Activated B cell treated with CpG ODN at 0.5 μM for 24 hours (primary cell): ENCODE measurements around the gene TCERG1L. TPM values are rescaled to one million over a fixed set of nuclear protein-coding genes. Genes with fewer than 3 reads are reported as not detected.

Experiments
- ATAC-seq: fragments of 200-7000 bp; cut with Tn5 transposase; one replicate; pipeline ENCODE4 v1.10.0; 2021; ENCODE audit warnings: low read depth, mild to moderate bottlenecking, moderate library complexity
- CTCF ChIA-PET: fragments of 350-600 bp; sonication (Branson Sonifier 250); formaldehyde crosslinking; loops from one replicate; lab custom pipeline; 2021; ENCODE audit warnings: antibody characterized with exemption; lab: Charles Lee
- POLR2A ChIA-PET: fragments of 350-600 bp; sonication (Branson Sonifier 250); formaldehyde crosslinking; loops from one replicate; lab custom pipeline; 2021; ENCODE audit warnings: antibody characterized with exemption; lab: Charles Lee
- DNase-seq: peaks from one replicate; pipeline ENCODE4 v3.0.0; 2022
- H3K27ac Mint-ChIP-seq: one replicate; pipeline ENCODE4 v1.8.0; 2020; ENCODE audit warnings: mixed read lengths
- H3K27me3 Mint-ChIP-seq: one replicate; pipeline ENCODE4 v1.8.0; 2021; ENCODE audit warnings: mixed read lengths
- H3K36me3 Mint-ChIP-seq: one replicate; pipeline ENCODE4 v1.8.0; 2021; ENCODE audit warnings: low read depth, mixed read lengths
- H3K4me1 Mint-ChIP-seq: one replicate; pipeline ENCODE4 v1.8.0; 2021; ENCODE audit warnings: mixed read lengths
- H3K4me3 Mint-ChIP-seq: one replicate; pipeline ENCODE4 v1.8.0; 2020; ENCODE audit warnings: mild to moderate bottlenecking, mixed read lengths
- H3K9me3 Mint-ChIP-seq: one replicate; pipeline ENCODE4 v1.8.0; 2020; ENCODE audit warnings: mixed read lengths
- intact Hi-C: fragments of 100-400 bp; cut with micrococcal nuclease; formaldehyde crosslinking; loops from one replicate; pipeline ENCODE4 v1.15.1; 2024
- total RNA-seq: library from RNA; stranded (reverse); gene quantifications from 2 replicates; pipeline ENCODE4 v1.2.3, GENCODE V29; 2022
- TF ChIP-seq, protein P1 (sequence below): fragments of 200-600 bp; IDR thresholded peaks from one replicate; pipeline ENCODE4 v1.8.0; 2022; ENCODE audit warnings: antibody characterized with exemption, mild to moderate bottlenecking

Gene TCERG1L
- total RNA-seq, 1 donor from 2014 or later, result not detected

DNA sequence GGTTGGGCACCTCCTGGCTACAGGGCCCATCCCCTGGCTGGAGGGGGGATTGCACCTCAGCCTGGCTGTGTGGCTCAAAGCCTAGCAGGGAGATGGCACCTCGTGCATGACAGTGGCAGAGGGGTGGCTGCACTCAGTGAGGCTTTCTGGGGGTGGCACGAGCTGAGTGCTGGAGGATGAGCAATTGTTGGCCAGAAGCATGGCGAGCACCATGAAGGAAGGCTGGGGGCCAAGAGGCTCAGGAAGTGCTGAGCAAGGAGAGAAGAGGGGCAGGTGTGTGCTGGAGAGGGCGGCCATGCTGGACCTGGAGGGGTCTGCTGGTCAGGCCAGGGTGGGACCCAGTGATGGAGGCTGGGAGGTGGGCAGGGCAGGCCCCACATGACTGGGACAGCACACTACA is 65.4 kb downstream of the TCERG1L start:
- Mint-ChIP-seq H3K9me3 (no peaks in the 10 kb centered on the region), H3K27me3 (no peaks in the 10 kb centered on the region), H3K4me1 (no peaks in the 10 kb centered on the region), H3K27ac (no peak overlapping the region), H3K36me3 (no peaks in the 10 kb centered on the region), H3K4me3 (no peak overlapping the region)
- CTCF ChIA-PET, result no interaction called here
- no peak for DNase-seq
- intact Hi-C loops, result no loop called here
- TF ChIP-seq, protein P1, sequence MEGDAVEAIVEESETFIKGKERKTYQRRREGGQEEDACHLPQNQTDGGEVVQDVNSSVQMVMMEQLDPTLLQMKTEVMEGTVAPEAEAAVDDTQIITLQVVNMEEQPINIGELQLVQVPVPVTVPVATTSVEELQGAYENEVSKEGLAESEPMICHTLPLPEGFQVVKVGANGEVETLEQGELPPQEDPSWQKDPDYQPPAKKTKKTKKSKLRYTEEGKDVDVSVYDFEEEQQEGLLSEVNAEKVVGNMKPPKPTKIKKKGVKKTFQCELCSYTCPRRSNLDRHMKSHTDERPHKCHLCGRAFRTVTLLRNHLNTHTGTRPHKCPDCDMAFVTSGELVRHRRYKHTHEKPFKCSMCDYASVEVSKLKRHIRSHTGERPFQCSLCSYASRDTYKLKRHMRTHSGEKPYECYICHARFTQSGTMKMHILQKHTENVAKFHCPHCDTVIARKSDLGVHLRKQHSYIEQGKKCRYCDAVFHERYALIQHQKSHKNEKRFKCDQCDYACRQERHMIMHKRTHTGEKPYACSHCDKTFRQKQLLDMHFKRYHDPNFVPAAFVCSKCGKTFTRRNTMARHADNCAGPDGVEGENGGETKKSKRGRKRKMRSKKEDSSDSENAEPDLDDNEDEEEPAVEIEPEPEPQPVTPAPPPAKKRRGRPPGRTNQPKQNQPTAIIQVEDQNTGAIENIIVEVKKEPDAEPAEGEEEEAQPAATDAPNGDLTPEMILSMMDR, result no peak
- POLR2A ChIA-PET, result no interaction called here
- ATAC-seq, result no peak

DNA sequence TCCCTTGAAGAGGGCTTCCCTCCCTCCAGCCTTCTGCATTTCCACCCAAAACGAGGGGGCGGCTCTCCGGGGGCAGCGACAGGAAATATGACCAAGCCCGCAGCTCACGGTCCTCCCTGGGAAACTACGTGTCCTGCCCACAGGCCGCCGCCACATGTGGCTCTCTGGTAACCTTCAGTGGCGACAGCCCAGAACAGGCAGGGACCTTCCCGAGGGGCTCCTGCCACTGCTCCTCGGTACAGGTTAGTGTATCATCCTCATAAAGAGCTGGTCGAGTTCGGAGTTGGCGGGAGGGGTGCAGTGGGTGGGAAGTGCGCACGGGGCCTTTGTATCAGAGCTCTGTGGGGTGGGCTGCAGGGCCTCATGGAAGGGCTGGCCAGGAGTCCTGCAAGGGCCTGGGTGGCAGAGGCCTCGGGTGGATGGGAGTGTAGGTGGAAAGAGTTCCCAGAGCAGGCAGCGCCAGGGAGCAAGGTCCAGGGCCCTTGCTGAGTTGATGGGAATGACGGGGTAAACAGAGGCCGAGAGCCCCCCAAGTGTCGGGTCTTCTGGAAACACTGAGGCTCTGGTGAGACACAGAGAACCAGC is 66.0 kb downstream of the TCERG1L start:
- no peaks in the 10 kb centered on the region for H3K9me3 Mint-ChIP-seq
- TF ChIP-seq, protein P1, result no peak
- DNase-seq, result no peak
- H3K4me1 Mint-ChIP-seq, result no peaks in the 10 kb centered on the region
- intact Hi-C loops, result no loop called here
- H3K4me3 Mint-ChIP-seq, result no peak overlapping the region
- ChIA-PET POLR2A (no interaction called here), CTCF (no interaction called here)
- H3K27ac Mint-ChIP-seq, result no peak overlapping the region
- no peak for ATAC-seq
- H3K36me3 Mint-ChIP-seq, result no peaks in the 10 kb centered on the region
- no peaks in the 10 kb centered on the region for H3K27me3 Mint-ChIP-seq

GRCh38 chr10:131244836-131245235 is 66.7 kb downstream of the TCERG1L start:
- Mint-ChIP-seq H3K4me3 (no peak overlapping the region), H3K4me1 (no peaks in the 10 kb centered on the region), H3K27me3 (no peaks in the 10 kb centered on the region), H3K36me3 (no peaks in the 10 kb centered on the region), H3K9me3 (no peaks in the 10 kb centered on the region), H3K27ac (no peak overlapping the region)
- intact Hi-C loops, result no loop called here
- no peak for ATAC-seq
- DNase-seq, result no peak
- CTCF ChIA-PET, result no interaction called here
- TF ChIP-seq, protein P1, result no peak
- POLR2A ChIA-PET, result no interaction called here

DNA sequence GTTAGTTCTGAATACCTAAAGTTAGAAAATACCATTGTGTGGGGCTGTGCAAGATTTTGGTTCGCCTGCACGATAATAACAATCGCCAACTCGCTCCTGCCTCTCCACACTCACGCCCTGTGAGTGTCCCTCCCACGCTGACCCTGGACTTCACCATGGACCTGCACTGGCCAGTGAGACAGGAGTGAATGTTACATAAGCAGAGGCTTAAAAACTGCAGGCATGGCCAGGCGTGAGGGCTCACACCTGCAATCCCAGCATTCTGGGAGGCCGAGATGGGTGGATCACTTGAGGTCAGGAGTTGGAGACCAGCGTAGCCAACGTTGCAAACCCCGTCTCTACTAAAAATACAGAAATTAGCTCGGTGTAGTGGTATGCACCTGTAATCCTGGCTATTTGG is 68.4 kb downstream of the TCERG1L start:
- ATAC-seq (no peak), DNase-seq (no peak)
- CTCF ChIA-PET, result no interaction called here
- H3K9me3 Mint-ChIP-seq, result no peaks in the 10 kb centered on the region
- no peak overlapping the region for H3K4me3 Mint-ChIP-seq
- H3K4me1 Mint-ChIP-seq, result no peaks in the 10 kb centered on the region
- H3K27me3 Mint-ChIP-seq, result no peaks in the 10 kb centered on the region
- TF ChIP-seq, protein P1, result no peak
- H3K27ac Mint-ChIP-seq, result no peak overlapping the region
- intact Hi-C loops, result no loop called here
- POLR2A ChIA-PET, result no interaction called here
- no peaks in the 10 kb centered on the region for H3K36me3 Mint-ChIP-seq

GRCh38 chr10:131242007-131242406 is 69.5 kb downstream of the TCERG1L start:
- ATAC-seq (no peak), DNase-seq (no peak)
- intact Hi-C loops, result no loop called here
- Mint-ChIP-seq H3K4me1 (no peaks in the 10 kb centered on the region), H3K27me3 (no peaks in the 10 kb centered on the region), H3K27ac (no peak overlapping the region), H3K4me3 (no peak overlapping the region), H3K36me3 (no peaks in the 10 kb centered on the region), H3K9me3 (no peaks in the 10 kb centered on the region)
- CTCF ChIA-PET, result no interaction called here
- TF ChIP-seq, protein P1, result no peak
- POLR2A ChIA-PET, result no interaction called here
